Measurements from ENCODE around the gene NR4A1.

DNA sequence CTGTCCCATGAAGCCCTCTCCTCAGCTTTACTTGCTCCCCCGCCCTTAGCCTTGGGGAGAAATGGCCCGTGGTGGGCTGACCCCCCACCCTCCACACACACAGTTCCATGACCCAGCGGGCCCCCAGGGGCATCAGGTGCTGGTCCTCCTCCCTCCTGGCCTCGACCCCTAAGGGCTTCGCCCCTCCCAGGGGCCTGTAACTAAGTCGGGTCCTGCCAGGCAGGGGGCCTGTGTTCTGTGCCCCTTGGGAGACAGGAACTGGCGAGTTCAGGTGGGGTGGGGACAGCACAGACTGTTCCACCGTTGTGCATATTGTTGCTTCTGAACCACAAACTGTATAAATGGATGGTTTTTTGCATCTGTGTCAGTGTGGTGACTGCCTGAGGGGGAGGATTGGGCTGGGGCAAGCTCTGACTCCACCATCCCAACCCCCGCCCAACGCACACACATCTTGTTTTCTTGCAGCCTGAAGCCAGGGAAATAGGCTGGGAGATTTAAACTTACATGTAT is 35.7 kb upstream of the NR4A1 start:
- TF ChIP-seq POLR2AphosphoS5 (IDR thresholded peaks at IDR 0.05; ENCODE audit: low read depth, low read length), result no peak
- no peak for TF ChIP-seq FOXP2 (optimal IDR thresholded peaks at IDR 0.05; ENCODE audit: borderline replicate concordance, extremely low read depth, extremely low read length, insufficient read depth)
- no peak for TF ChIP-seq SIN3A (IDR thresholded peaks at IDR 0.05; ENCODE audit: borderline replicate concordance, insufficient read depth, low read length)

All from PFSK-1 (cell line).